Spleen (tissue), 11 donors: Measurements from ENCODE around the gene PRKG2. TPM values are rescaled to one million over a fixed set of nuclear protein-coding genes. Genes with fewer than 3 reads are reported as not detected.

Source experiments
- DNase-seq: peaks from one replicate; pipeline ENCODE4 v3.0.0-alpha.2; 2020
- H3K27ac ChIP-seq, 8 donors: fragments of 200-600 bp; sonication (generic) in 7 of 8; 1 replicate in 4 of 8; 2 replicates in 4 of 8; pipeline versions ENCODE4 v1.5.0 to v1.8.0; 2016 to 2021; ENCODE audit warnings: inconsistent platforms in 4 of 8, mild to moderate bottlenecking in 4 of 8, moderate library complexity in 1 of 8
- H3K27me3 ChIP-seq, 7 donors: fragments of 200-600 bp; sonication (generic) in 6 of 7; replicated peaks in 1 of 7; 1 replicate in 4 of 7; 2 replicates in 3 of 7; pipeline versions ENCODE4 v1.5.0 to v1.8.0; 2016 to 2021; ENCODE audit warnings: inconsistent platforms in 3 of 7, mild to moderate bottlenecking in 1 of 7
- H3K36me3 ChIP-seq, 6 donors: fragments of 200-600 bp; sonication (generic) in 5 of 6; 1 replicate in 4 of 6; 2 replicates in 2 of 6; pipeline versions ENCODE4 v1.5.0 to v1.8.0; 2016 to 2021; ENCODE audit warnings: inconsistent platforms in 2 of 6
- H3K4me1 ChIP-seq, 6 donors: fragments of 200-600 bp; sonication (generic) in 5 of 6; 1 replicate in 3 of 6; 2 replicates in 3 of 6; pipeline versions ENCODE4 v1.5.0 to v1.8.0; 2016 to 2021; ENCODE audit warnings: inconsistent platforms in 3 of 6
- H3K4me3 ChIP-seq, 8 donors: fragments of 200-600 bp; sonication (generic) in 7 of 8; 1 replicate in 4 of 8; 2 replicates in 4 of 8; pipeline versions ENCODE4 v1.5.0 to v1.8.0; 2016 to 2021; ENCODE audit warnings: inconsistent platforms in 4 of 8, mild to moderate bottlenecking in 4 of 8, moderate library complexity in 2 of 8
- H3K9me3 ChIP-seq, 8 donors: fragments of 200-600 bp; sonication (generic) in 7 of 8; 1 replicate in 4 of 8; 2 replicates in 4 of 8; pipeline versions ENCODE4 v1.5.0 to v1.8.0; 2016 to 2021; ENCODE audit warnings: inconsistent platforms in 4 of 8
- CTCF ChIP-seq, 11 experiments: fragments of 200-600 bp in 7 of 11; fragments of 450-650 bp in 4 of 11; sonication (generic) in 4 of 11; IDR thresholded peaks in 8 of 11; conservative IDR thresholded peaks in 3 of 11; 1 replicate in 7 of 11; 2 replicates in 4 of 11; pipeline versions ENCODE4 v1.4.0 to v1.8.0; 2016 to 2021; ENCODE audit warnings: antibody characterized with exemption in 11 of 11, inconsistent platforms in 4 of 11, mild to moderate bottlenecking in 1 of 11
- POLR2A ChIP-seq, 3 donors: fragments of 450-650 bp; IDR thresholded peaks; one replicate each; pipeline ENCODE4 v1.5.1; 2017; ENCODE audit warnings: antibody characterized with exemption in 3 of 3, mild to moderate bottlenecking in 1 of 3
- POLR2AphosphoS5 ChIP-seq, 3 donors: sonication (generic); formaldehyde crosslinking; IDR thresholded peaks; one replicate each; pipeline ENCODE4 v1.5.1; 2017; ENCODE audit warnings: antibody characterized with exemption in 3 of 3
- WGBS, 5 donors: extraction: QIAGEN DNeasy Blood & Tissue Kit in 3 of 5; methylation state at CpG; one replicate each; pipeline versions ENCODE4 v1.1.5 to v1.1.7; 2013 to 2018; 5-methylcytosine and 5-hydroxymethylcytosine counted together
- intact Hi-C: fragments of 100-400 bp; cut with DNase I; formaldehyde crosslinking; loops from one replicate; pipeline ENCODE4 v1.15.0; 2023; ENCODE audit warnings: low total_unique reads
- polyA plus RNA-seq, 3 donors: library from polyadenylated mRNA; stranded (reverse); fragments of 200-250 nt; gene quantifications; one replicate each; pipeline ENCODE4 v1.2.1, GENCODE V29; 2013
- total RNA-seq, 7 donors: library from RNA; depleted of rRNA in 3 of 7; stranded (reverse); fragments of >200 nt in 3 of 7; fragmentation: NEBNext Ultra II Directional in 4 of 7; extraction: Animal tissue kit (Norgen Biotek cat#: 25700) in 4 of 7; gene quantifications; one replicate each; pipeline versions ENCODE4 v1.1.0 to v1.2.1, GENCODE V29; 2016 to 2021
- donor health status: healthy with polysubstance abuse.
- donor health status: DM: no; HTN: no; CAD: no; lungs with moderate emphysema.
- donor health status: DM: no; HTN: no; CAD: no.
- donor health status: Bipolar disorder and iron deficiency.
- donor health status: healthy.
- donor health status: DM: no; HTN: no; CAD: no.
- donor health status: DM: yes; HTN: yes; CAD: no.

PRKG2 gene
- total and polyA plus RNA-seq, 10 donors = 0.06 to 0.51 (median 0.29) TPM

- Histone ChIP-seq H3K36me3 (no peaks in the 10 kb centered on the region), H3K27ac (no peak overlapping the region), H3K4me3 (no peak overlapping the region), H3K4me1 (no peaks in the 10 kb centered on the region), H3K9me3 (peaks cover 0 to 2% (median 0%) of the 10 kb centered on the region in 8 donors), H3K27me3 (no peaks in the 10 kb centered on the region)
- 82 to 94% (median 90%) methylated on average over 2 of the region's 2 CpGs for WGBS, 5 donors
- TF ChIP-seq POLR2AphosphoS5 (IDR thresholded peaks at IDR 0.05) (no peak), POLR2A (IDR thresholded peaks at IDR 0.05) (no peak), CTCF (IDR thresholded peaks at IDR 0.05 in 8 of 11, conservative IDR thresholded peaks at IDR 0.05 in 3 of 11) (no peak)
- intact Hi-C loops = no loop called here
- DNase-seq = no peak
These were observed 83.5 kb downstream of the PRKG2 start for GRCh38 chr4:81131563-81131962.

- WGBS, 5 donors = 76 to 83% (median 79%) methylated on average over 3 to 4 of the region's 4 CpGs
These were observed 84.0 kb downstream of the PRKG2 start for GRCh38 chr4:81131066-81131465.

GRCh38 chr4:81130569-81130968 is 84.5 kb downstream of the PRKG2 start:
- no peaks in the 10 kb centered on the region for H3K27me3 ChIP-seq
- H3K4me3 ChIP-seq = no peak overlapping the region
- H3K36me3 ChIP-seq = no peaks in the 10 kb centered on the region
- no peak for DNase-seq
- no peak for TF ChIP-seq POLR2A (IDR thresholded peaks at IDR 0.05)
- no peak for TF ChIP-seq CTCF (IDR thresholded peaks at IDR 0.05 in 8 of 11, conservative IDR thresholded peaks at IDR 0.05 in 3 of 11)
- TF ChIP-seq POLR2AphosphoS5 (IDR thresholded peaks at IDR 0.05) = no peak
- no peaks in the 10 kb centered on the region for H3K4me1 ChIP-seq
- intact Hi-C loops = no loop called here
- no peak overlapping the region for H3K27ac ChIP-seq
- H3K9me3 ChIP-seq = peaks cover 0 to 6% (median 0%) of the 10 kb centered on the region in 8 donors
- WGBS, 5 donors = 64 to 84% (median 78%) methylated on average over 6 to 7 of the region's 7 CpGs

More at GRCh38 chr4:81131066-81131465, 84.0 kb downstream of the PRKG2 start:
- Histone ChIP-seq H3K4me3 (no peak overlapping the region), H3K27me3 (no peaks in the 10 kb centered on the region), H3K36me3 (no peaks in the 10 kb centered on the region), H3K27ac (no peak overlapping the region), H3K4me1 (no peaks in the 10 kb centered on the region), H3K9me3 (peaks cover 0 to 6% (median 0%) of the 10 kb centered on the region in 8 donors)
- TF ChIP-seq POLR2A (IDR thresholded peaks at IDR 0.05) = no peak
- no peak for TF ChIP-seq CTCF (IDR thresholded peaks at IDR 0.05 in 8 of 11, conservative IDR thresholded peaks at IDR 0.05 in 3 of 11)
- no peak for TF ChIP-seq POLR2AphosphoS5 (IDR thresholded peaks at IDR 0.05)
- no peak for DNase-seq
- intact Hi-C loops = no loop called here

- 63 to 84% (median 75%) methylated on average over 5 of the region's 5 CpGs for WGBS, 5 donors
- intact Hi-C loops = no loop called here
- DNase-seq = no peak
- H3K9me3 ChIP-seq = no peaks in the 10 kb centered on the region
- H3K27ac ChIP-seq = no peak overlapping the region
- H3K36me3 ChIP-seq = no peaks in the 10 kb centered on the region
- TF ChIP-seq POLR2A (IDR thresholded peaks at IDR 0.05) (no peak), CTCF (IDR thresholded peaks at IDR 0.05 in 8 of 11, conservative IDR thresholded peaks at IDR 0.05 in 3 of 11) (no peak), POLR2AphosphoS5 (IDR thresholded peaks at IDR 0.05) (no peak)
- H3K4me1 ChIP-seq = no peaks in the 10 kb centered on the region
- no peaks in the 10 kb centered on the region for H3K27me3 ChIP-seq
- no peak overlapping the region for H3K4me3 ChIP-seq
These were observed 95.0 kb downstream of the PRKG2 start for GRCh38 chr4:81120055-81120454.
